ENCODE results near the gene MUC15.

The MUC15 gene

GRCh38 chr11:26593691-26594090 lies 21.6 kb upstream of the MUC15 start:
- no peak for DNase-seq (ENCODE audit: insufficient read length, low spot score)
- TF ChIP-seq POLR2A (IDR thresholded peaks at IDR 0.05; ENCODE audit: low read depth, low read length) = no peak
- FAIRE-seq = no peak

GRCh38 chr11:26587073-26587472 lies 15.0 kb upstream of the MUC15 start:
- no peak for FAIRE-seq
- no peak for TF ChIP-seq POLR2A (IDR thresholded peaks at IDR 0.05; ENCODE audit: low read depth, low read length)

DNA sequence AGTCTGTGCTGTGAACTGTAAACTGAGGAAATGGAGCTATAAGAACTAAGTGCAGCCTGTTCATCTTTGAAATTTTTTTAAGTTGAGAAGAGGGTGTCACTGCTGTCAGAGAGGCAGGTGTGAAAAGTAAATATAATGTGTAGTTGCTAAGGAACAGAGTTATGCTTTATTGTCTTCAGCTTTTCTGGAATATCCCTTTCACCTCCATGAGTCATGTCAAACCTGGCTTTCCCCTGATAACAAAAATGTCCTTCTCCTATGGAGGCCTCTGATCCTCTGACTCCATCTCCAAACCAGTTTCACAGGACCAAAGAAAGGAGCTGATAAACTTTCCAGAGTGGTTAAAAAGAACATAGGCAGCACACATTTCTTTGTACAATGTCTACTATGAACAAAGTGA lies 12.8 kb upstream of the MUC15 start:
- no peak for DNase-seq (ENCODE audit: insufficient read length, low spot score)
- TF ChIP-seq POLR2A (IDR thresholded peaks at IDR 0.05; ENCODE audit: low read depth, low read length) = no peak
- FAIRE-seq = no peak

More at GRCh38 chr11:26587073-26587472, 15.0 kb upstream of the MUC15 start:
- DNase-seq (ENCODE audit: insufficient read length, low spot score) = no peak

GRCh38 chr11:26583550-26583949 lies 11.5 kb upstream of the MUC15 start:
- TF ChIP-seq POLR2A (IDR thresholded peaks at IDR 0.05; ENCODE audit: low read depth, low read length) = no peak
- FAIRE-seq (no peak), DNase-seq (ENCODE audit: insufficient read length, low spot score) (no peak)

GRCh38 chr11:26580929-26581328 lies 8.9 kb upstream of the MUC15 start:
- no peak for TF ChIP-seq POLR2A (IDR thresholded peaks at IDR 0.05; ENCODE audit: low read depth, low read length)
- FAIRE-seq (no peak), DNase-seq (ENCODE audit: insufficient read length, low spot score) (no peak)

- no peak for TF ChIP-seq POLR2A (IDR thresholded peaks at IDR 0.05; ENCODE audit: low read depth, low read length)
- DNase-seq (ENCODE audit: insufficient read length, low spot score) (no peak), FAIRE-seq (no peak)
These were observed 7.6 kb upstream of the MUC15 start for GRCh38 chr11:26579683-26580082.

DNA sequence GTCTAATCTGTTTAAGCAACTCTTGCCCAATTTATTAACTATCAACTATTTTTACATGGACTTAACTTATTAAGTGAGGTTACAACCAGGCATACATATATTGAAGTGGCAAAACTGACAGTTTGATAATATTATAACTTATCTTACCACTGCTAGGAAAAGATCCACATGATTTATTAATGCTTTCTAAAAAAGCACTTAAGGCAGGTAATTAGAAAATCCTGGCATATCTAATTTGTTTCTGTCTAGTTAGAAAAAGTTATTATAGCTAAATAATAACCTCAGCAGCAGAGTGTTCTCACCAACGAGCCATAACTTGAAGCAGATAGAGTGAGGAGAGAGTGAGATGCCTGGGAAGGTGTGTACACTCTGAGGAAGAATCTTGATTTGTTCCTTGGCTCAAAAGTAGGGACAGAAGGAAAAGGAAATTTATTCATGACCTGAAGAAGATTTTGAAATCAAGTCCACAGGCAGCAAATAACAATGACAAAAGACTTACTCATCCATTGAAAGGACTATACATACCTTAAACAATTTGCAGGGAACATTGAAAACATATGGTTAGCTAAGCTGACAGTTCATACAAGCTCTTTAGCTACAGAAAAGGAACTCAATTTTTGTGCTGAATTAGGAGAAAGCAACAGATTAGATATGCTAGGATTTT lies 7.1 kb upstream of the MUC15 start:
- no peak for TF ChIP-seq POLR2A (IDR thresholded peaks at IDR 0.05; ENCODE audit: low read depth, low read length)
- FAIRE-seq (no peak), DNase-seq (ENCODE audit: insufficient read length, low spot score) (no peak)

DNA sequence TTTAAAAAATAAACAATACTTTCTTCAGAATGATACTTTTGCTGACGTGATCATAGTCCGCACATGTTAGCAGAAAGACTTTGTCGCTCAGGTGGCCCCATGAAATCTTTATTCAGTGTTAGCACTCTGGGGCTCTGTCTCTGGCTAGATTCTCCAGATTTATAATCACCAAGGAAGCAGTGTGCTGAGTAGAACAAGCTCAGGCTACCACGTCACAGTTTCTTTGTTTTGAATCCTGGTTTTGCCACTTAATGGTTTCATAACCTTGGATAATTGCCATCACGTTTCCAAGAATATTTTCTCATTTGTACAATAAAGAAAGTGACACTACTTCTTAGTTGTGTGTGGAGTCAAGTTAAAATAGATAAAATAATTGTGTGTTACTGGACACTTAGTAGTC lies 3.9 kb upstream of the MUC15 start:
- DNase-seq (ENCODE audit: insufficient read length, low spot score) (no peak), FAIRE-seq (no peak)
- TF ChIP-seq POLR2A (IDR thresholded peaks at IDR 0.05; ENCODE audit: low read depth, low read length) = no peak

GRCh38 chr11:26573896-26574295 lies 1.8 kb upstream of the MUC15 start:
- DNase-seq (ENCODE audit: insufficient read length, low spot score) (no peak), FAIRE-seq (no peak)
- no peak for TF ChIP-seq POLR2A (IDR thresholded peaks at IDR 0.05; ENCODE audit: low read depth, low read length)

- DNase-seq (ENCODE audit: insufficient read length, low spot score) (no peak), FAIRE-seq (no peak)
- TF ChIP-seq POLR2A (IDR thresholded peaks at IDR 0.05; ENCODE audit: low read depth, low read length) = no peak
These were observed 823 bp upstream of the MUC15 start for GRCh38 chr11:26572770-26573402.

DNA sequence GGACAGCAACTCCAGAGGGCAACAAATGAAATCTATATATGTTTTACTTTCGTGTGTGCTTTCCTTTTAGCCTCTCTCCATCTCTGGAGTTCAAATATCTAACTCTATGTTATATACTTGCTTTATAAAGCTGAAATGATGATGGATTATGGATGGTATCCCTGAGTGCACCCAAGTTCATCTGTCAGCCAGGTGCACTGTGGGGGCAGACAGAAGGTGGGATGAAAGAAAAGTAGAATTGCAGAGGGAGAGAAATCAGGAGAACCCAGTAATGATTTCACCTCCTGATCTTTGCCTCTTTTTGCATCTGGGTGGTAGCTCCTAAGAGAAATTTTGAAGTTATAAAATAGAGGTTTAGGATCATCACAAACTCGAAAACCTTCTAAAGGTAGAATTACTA lies 2.4 kb downstream of the MUC15 start:
- no peak for TF ChIP-seq POLR2A (IDR thresholded peaks at IDR 0.05; ENCODE audit: low read depth, low read length)
- DNase-seq (ENCODE audit: insufficient read length, low spot score) (no peak), FAIRE-seq (no peak)

DNA sequence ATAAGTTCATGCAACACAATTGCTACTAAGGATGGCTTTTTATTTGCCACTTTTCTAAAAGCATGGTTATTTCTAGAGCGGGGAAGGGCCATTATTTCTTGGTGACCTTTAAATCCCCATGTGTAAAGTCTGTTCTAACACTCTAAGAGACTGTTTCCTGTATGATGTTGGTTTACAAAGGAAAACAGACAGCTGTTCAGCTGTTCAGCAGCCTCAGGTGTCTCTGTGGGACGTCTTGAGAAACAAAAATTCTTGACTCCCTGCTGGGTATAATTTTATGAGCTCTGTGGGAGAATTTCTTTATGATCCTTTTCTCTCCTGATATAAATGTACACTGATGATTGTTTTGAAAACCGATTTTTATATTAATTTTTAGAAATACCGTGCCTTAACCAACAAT lies 13.9 kb downstream of the MUC15 start:
- DNase-seq (ENCODE audit: insufficient read length, low spot score) (no peak), FAIRE-seq (no peak)
- TF ChIP-seq POLR2A (IDR thresholded peaks at IDR 0.05; ENCODE audit: low read depth, low read length) = no peak

- DNase-seq (ENCODE audit: insufficient read length, low spot score) (no peak), FAIRE-seq (no peak)
- TF ChIP-seq POLR2A (IDR thresholded peaks at IDR 0.05; ENCODE audit: low read depth, low read length) = no peak
These were observed 14.4 kb downstream of the MUC15 start for GRCh38 chr11:26557666-26558065.

DNA sequence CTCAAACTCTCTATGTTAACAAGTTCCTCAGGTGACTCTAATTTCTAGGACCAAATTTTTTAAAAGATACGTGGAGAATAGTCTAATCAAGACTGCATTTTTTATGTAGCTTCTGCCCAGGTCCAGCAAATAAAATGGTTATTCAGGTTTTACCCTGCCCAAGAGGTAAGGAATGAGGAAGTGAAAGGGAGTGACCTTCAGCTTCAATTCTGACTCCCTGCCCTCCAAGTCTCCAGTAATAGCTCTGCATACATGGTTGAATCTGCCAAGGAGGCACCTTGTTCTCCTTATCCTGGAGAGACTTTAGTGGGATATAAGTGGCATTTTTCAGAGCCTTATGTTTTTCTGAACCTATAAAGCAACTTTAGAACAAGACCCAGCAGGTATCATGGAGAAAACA lies 15.5 kb downstream of the MUC15 start:
- DNase-seq (ENCODE audit: insufficient read length, low spot score) = no peak
- no peak for FAIRE-seq
- no peak for TF ChIP-seq POLR2A (IDR thresholded peaks at IDR 0.05; ENCODE audit: low read depth, low read length)

DNA sequence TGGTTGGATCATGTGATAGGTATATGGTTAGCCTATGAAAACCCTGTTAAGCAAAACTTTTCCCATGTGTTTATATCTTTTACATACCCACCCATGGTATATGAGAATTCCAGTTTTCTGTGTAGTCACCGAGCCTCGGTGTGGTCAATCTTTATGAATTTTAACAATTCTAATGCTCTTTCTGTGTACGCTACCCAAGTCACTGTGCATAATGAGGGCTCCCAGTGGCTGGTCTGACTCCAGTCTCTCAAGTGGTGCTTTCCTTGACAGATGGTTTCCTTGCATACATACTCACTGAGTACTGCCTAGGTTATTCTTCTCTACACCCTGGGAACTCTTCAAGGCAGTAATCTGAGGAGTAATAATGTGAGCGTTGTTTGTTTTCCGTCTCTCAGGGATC lies 17.6 kb downstream of the MUC15 start:
- FAIRE-seq (no peak), DNase-seq (ENCODE audit: insufficient read length, low spot score) (no peak)
- no peak for TF ChIP-seq POLR2A (IDR thresholded peaks at IDR 0.05; ENCODE audit: low read depth, low read length)
